Thoracic aorta (tissue), 2 donors: ENCODE results near the gene BCL11B. TPM values are rescaled to one million over a fixed set of nuclear protein-coding genes. Genes with fewer than 3 reads are reported as not detected.

Source experiments
- ATAC-seq: fragments of 150-250 bp; one replicate; pipeline ENCODE4 v1.8.0; 2017; ENCODE audit warnings: low read depth; ENCODE audit not compliant: insufficient number of reproducible peaks, low FRiP score
- DNase-seq: peaks from one replicate; pipeline ENCODE4 v3.0.0-alpha.2; 2020; ENCODE audit warnings: low spot score
- H3K27ac ChIP-seq, 2 donors: fragments of 200-600 bp; sonication (generic); 1 replicate in 1 of 2; 2 replicates in 1 of 2; pipeline ENCODE4 v1.5.1; 2016; ENCODE audit warnings: mild to moderate bottlenecking in 2 of 2, moderate library complexity in 2 of 2
- H3K27me3 ChIP-seq: fragments of 200-600 bp; sonication (generic); replicated peaks from 2 replicates; pipeline ENCODE4 v1.6.0; 2016; ENCODE audit warnings: mild to moderate bottlenecking; ENCODE audit not compliant: insufficient read depth
- H3K36me3 ChIP-seq: fragments of 200-600 bp; sonication (generic); one replicate; pipeline ENCODE4 v1.5.1; 2016
- H3K4me1 ChIP-seq, 2 donors: fragments of 200-600 bp; sonication (generic); 1 replicate in 1 of 2; 2 replicates in 1 of 2; pipeline versions ENCODE4 v1.5.1 to v1.6.0; 2016; ENCODE audit warnings: low read depth in 2 of 2, mild to moderate bottlenecking in 1 of 2; ENCODE audit not compliant: control insufficient read depth in 1 of 2
- H3K4me3 ChIP-seq: fragments of 200-600 bp; sonication (generic); 2 replicates; pipeline ENCODE4 v1.5.1; 2016; ENCODE audit warnings: mild to moderate bottlenecking
- H3K9me3 ChIP-seq: fragments of 200-600 bp; sonication (generic); 2 replicates; pipeline ENCODE4 v1.5.1; 2016
- total RNA-seq, 2 donors: library from RNA; depleted of rRNA; stranded (reverse); fragments of >200 nt; gene quantifications; one replicate each; pipeline versions ENCODE4 v1.1.0 to v1.2.3, GENCODE V29; 2016
- TF ChIP-seq, protein P1 (sequence below): fragments of 200-600 bp; sonication (generic); IDR thresholded peaks from one replicate; pipeline ENCODE4 v1.5.1; 2019; ENCODE audit warnings: antibody characterized with exemption

The BCL11B gene
- total RNA-seq, 2 donors from 2014 or later: 0.92 to 6.2 TPM

DNA sequence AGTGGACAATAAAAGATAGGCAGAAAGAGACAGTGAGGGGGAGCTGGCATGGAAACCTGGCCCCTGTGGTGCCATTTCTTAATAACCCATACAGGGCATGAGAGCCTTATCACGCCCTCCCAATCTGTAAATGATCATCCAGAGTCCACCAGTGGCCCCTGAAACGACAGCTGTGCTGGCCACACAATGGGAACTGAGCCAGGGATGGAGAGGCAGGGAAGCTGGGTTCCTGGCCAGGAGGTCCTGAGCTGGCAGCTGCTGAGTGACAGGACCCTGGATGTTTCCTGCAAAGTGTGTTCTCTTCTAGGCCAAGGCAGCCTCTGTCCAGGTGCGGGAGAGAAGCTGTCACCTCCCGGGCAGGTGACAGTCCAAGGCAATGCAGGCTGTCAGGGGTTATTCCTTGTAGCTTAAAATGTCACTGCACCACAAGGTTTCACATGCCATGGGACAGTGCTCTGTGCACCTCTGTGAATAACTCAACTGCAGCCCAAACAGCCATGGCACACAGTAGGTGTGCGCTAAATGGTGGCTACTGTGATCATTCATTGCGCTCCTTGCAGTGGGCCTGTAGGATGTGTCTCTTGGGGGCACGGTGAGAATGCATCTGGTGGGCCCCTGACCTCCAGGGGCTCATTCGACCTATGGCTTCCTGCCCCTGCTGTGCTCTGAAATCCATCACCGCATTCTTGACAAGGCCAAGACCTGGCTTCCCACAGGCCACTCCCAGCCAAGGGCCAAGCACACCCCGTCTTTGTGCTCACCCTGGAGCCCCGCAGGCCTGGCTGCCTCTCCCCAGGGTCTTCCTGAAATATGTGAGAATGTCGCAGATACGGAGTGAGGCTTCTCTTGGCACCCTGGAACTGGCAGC, 46.3 kb upstream of the BCL11B start:
- no peaks in the 10 kb centered on the region for H3K4me1 ChIP-seq
- H3K9me3 ChIP-seq: no peaks in the 10 kb centered on the region
- H3K4me3 ChIP-seq: no peak overlapping the region
- TF ChIP-seq, protein P1, sequence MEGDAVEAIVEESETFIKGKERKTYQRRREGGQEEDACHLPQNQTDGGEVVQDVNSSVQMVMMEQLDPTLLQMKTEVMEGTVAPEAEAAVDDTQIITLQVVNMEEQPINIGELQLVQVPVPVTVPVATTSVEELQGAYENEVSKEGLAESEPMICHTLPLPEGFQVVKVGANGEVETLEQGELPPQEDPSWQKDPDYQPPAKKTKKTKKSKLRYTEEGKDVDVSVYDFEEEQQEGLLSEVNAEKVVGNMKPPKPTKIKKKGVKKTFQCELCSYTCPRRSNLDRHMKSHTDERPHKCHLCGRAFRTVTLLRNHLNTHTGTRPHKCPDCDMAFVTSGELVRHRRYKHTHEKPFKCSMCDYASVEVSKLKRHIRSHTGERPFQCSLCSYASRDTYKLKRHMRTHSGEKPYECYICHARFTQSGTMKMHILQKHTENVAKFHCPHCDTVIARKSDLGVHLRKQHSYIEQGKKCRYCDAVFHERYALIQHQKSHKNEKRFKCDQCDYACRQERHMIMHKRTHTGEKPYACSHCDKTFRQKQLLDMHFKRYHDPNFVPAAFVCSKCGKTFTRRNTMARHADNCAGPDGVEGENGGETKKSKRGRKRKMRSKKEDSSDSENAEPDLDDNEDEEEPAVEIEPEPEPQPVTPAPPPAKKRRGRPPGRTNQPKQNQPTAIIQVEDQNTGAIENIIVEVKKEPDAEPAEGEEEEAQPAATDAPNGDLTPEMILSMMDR: no peak
- no peaks in the 10 kb centered on the region for H3K27me3 ChIP-seq
- no peak overlapping the region for H3K27ac ChIP-seq
- no peaks in the 10 kb centered on the region for H3K36me3 ChIP-seq
- DNase-seq (no peak), ATAC-seq (no peak)

DNA sequence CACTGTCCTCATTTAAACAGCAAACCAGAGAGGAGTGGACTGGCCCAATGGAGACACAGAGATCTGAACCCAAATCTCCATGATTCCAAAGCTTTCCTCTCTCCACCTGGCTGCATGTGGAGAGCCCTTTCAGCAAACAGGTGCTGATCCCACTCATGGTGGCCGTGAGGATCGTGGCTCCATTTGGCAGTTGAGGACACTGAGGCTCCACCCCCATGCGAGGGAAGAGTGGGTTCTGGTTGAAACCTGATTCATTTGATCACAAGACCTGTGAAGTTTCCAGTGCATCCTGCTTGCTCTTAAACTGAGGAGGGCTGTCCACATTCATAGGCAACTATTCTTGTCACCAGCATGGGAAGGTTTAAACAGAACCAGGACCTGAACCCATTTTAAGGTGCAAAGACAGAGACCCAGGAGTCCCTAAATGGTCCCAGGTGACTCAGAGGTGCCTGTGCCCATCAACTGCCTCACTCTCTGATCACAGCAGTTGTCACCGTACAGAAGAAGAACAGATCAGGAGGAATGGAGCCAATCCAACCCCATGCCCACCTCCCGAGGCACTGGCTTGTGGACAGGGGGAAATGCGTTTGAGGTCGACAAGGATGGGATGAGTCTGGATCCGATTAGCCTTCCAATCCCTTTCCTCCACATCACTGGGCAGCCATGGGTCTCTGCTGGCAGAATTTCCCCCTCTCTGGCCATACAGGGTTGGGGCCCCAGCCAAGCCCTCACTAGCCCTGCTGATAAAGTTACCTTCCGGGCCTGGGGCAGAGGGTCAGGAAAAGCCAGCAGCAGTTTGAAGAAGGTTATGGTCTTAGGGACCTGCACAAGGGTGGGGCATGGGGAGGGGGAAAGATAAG, 45.5 kb upstream of the BCL11B start:
- no peaks in the 10 kb centered on the region for H3K27me3 ChIP-seq
- TF ChIP-seq, protein P1: no peak
- H3K4me1 ChIP-seq: no peaks in the 10 kb centered on the region
- H3K4me3 ChIP-seq: no peak overlapping the region
- no peaks in the 10 kb centered on the region for H3K36me3 ChIP-seq
- no peak for ATAC-seq
- no peaks in the 10 kb centered on the region for H3K9me3 ChIP-seq
- H3K27ac ChIP-seq: no peak overlapping the region
- DNase-seq: no peak

DNA sequence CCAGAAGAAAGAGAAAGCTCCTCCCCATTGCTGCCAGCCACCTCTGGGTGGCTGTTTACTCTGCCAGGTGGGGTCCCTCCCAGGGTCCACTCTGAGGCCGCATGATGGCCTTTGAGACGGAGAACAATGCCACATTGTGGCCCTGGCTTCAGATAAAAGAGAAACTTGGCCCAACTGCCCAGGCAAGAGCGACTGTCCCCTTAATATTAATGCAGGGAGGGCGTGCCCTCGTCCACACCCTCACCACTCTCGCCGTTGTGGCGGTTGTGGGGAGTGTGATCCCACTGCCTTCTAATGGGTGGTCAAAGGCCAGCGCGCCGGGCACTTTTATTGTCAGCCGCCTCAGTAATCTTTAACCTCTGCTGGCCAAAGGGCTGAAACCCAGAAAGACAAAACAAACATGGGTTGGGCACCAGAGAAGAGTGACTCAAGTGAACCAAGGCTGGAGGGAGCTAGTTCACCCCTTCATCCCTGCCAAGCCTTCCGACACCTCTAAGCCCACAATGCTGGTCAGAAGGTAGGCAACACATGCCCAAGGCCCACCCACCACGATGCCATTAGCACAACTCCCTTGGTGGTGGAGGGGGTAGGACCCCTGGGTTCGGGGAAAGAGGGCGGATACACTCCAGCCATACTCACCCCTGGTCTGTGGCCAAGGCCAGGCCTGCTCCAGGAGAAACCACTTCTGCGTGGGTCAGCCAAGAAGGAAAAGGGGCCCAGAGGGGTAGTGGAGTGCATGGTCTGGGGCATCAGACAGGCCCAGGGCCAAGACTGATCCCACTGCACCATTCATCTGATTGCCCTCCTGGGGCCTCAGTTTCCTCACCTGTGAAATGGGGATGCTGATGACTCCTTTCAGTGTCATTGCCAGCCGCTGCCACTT, 44.5 kb upstream of the BCL11B start:
- TF ChIP-seq, protein P1: no peak
- Histone ChIP-seq H3K4me3 (no peak overlapping the region), H3K27me3 (no peaks in the 10 kb centered on the region), H3K36me3 (no peaks in the 10 kb centered on the region), H3K27ac (no peak overlapping the region), H3K9me3 (no peaks in the 10 kb centered on the region), H3K4me1 (no peaks in the 10 kb centered on the region)
- ATAC-seq (no peak), DNase-seq (no peak)

DNA sequence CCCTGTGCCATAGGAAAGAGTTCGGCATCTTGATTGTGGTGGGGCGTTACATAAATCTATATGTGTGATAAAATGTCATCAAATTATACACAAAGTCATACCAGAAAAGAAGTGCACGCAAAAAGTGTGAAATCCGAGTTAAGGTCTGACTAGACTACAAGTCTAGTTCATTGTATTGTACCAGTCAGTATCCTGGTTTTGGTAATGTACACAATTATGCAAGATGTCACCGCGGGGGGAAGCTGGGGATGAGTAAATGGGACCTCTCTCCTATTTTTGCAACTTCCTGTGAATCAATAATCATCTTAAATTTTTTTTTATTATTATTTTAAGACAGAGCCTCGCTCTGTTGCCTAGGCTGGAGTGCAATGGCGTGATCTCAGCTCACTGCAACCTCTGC, 43.2 kb upstream of the BCL11B start:
- Histone ChIP-seq H3K27me3 (no peaks in the 10 kb centered on the region), H3K4me3 (no peak overlapping the region), H3K36me3 (no peaks in the 10 kb centered on the region), H3K4me1 (no peaks in the 10 kb centered on the region), H3K27ac (no peak overlapping the region), H3K9me3 (no peaks in the 10 kb centered on the region)
- ATAC-seq: no peak
- TF ChIP-seq, protein P1: no peak
- DNase-seq: no peak
